Esophagus muscularis mucosa (tissue), 3 donors: ENCODE results near the gene JPH2.

ENCODE experiments used
- POLR2A ChIP-seq: fragments of 450-650 bp; IDR thresholded peaks from one replicate; pipeline ENCODE4 v1.6.1; 2017; ENCODE audit warnings: antibody characterized with exemption, moderate library complexity, mild to moderate bottlenecking, low read depth
- POLR2AphosphoS5 ChIP-seq, 2 donors: sonication (generic); formaldehyde crosslinking; IDR thresholded peaks; one replicate each; pipeline ENCODE4 v1.6.1; 2017; ENCODE audit warnings: antibody characterized with exemption in 2 of 2
- TF ChIP-seq, protein P1 (sequence below), 3 experiments: fragments of 200-600 bp in 2 of 3; fragments of 450-650 bp in 1 of 3; sonication (generic) in 2 of 3; IDR thresholded peaks; one replicate each; pipeline ENCODE4 v1.5.1; 2017 to 2019; ENCODE audit warnings: antibody characterized with exemption in 3 of 3, mild to moderate bottlenecking in 2 of 3, moderate library complexity in 1 of 3

- TF ChIP-seq POLR2AphosphoS5 (IDR thresholded peaks at IDR 0.05) (no peak), POLR2A (no peak)
- TF ChIP-seq, protein P1, sequence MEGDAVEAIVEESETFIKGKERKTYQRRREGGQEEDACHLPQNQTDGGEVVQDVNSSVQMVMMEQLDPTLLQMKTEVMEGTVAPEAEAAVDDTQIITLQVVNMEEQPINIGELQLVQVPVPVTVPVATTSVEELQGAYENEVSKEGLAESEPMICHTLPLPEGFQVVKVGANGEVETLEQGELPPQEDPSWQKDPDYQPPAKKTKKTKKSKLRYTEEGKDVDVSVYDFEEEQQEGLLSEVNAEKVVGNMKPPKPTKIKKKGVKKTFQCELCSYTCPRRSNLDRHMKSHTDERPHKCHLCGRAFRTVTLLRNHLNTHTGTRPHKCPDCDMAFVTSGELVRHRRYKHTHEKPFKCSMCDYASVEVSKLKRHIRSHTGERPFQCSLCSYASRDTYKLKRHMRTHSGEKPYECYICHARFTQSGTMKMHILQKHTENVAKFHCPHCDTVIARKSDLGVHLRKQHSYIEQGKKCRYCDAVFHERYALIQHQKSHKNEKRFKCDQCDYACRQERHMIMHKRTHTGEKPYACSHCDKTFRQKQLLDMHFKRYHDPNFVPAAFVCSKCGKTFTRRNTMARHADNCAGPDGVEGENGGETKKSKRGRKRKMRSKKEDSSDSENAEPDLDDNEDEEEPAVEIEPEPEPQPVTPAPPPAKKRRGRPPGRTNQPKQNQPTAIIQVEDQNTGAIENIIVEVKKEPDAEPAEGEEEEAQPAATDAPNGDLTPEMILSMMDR (IDR thresholded peaks at IDR 0.05) = no peak
These were observed 105.5 kb downstream of the JPH2 start for GRCh38 chr20:44081476-44081875.
